Heart left ventricle (tissue), 16 donors: ENCODE measurements around the gene PAPOLB. TPM values are rescaled to one million over a fixed set of nuclear protein-coding genes. Genes with fewer than 3 reads are reported as not detected.

Experiments
- ATAC-seq, 4 donors: fragments of 200-7000 bp; cut with Tn5 transposase; one replicate each; pipeline ENCODE4 v1.9.1; 2020 to 2022; ENCODE audit warnings: moderate library complexity in 4 of 4, mild to moderate bottlenecking in 3 of 4, moderate number of reproducible peaks in 1 of 4
- DNase-seq, 5 donors: peaks; one replicate each; pipeline ENCODE4 v3.0.0-alpha.2; 2020
- H3K27ac ChIP-seq, 12 donors: fragments of 200-600 bp; sonication (generic) in 4 of 12; one replicate each; pipeline versions ENCODE4 v1.5.0 to v1.8.0; 2016 to 2022; ENCODE audit warnings: mild to moderate bottlenecking in 2 of 12
- H3K27me3 ChIP-seq, 9 donors: fragments of 200-600 bp; sonication (generic) in 2 of 9; one replicate each; pipeline versions ENCODE4 v1.5.1 to v1.8.0; 2016 to 2022; ENCODE audit warnings: mild to moderate bottlenecking in 3 of 9
- H3K36me3 ChIP-seq, 9 donors: fragments of 200-600 bp; sonication (generic) in 2 of 9; one replicate each; pipeline versions ENCODE4 v1.5.0 to v1.8.0; 2018 to 2022; ENCODE audit warnings: mild to moderate bottlenecking in 2 of 9
- H3K4me1 ChIP-seq, 12 donors: fragments of 200-600 bp; sonication (generic) in 4 of 12; one replicate each; pipeline versions ENCODE4 v1.5.0 to v1.8.0; 2016 to 2022; ENCODE audit warnings: mild to moderate bottlenecking in 3 of 12
- H3K4me3 ChIP-seq, 12 donors: fragments of 200-600 bp; sonication (generic) in 4 of 12; one replicate each; pipeline versions ENCODE4 v1.5.0 to v1.8.0; 2017 to 2022; ENCODE audit warnings: mild to moderate bottlenecking in 9 of 12, moderate library complexity in 4 of 12
- H3K9me3 ChIP-seq, 12 donors: fragments of 200-600 bp; sonication (generic) in 4 of 12; one replicate each; pipeline versions ENCODE4 v1.5.0 to v1.8.0; 2016 to 2022; ENCODE audit warnings: mild to moderate bottlenecking in 1 of 12
- POLR2A ChIP-seq, 2 donors: fragments of 450-650 bp; IDR thresholded peaks; one replicate each; pipeline ENCODE4 v1.6.1; 2017; ENCODE audit warnings: antibody characterized with exemption in 2 of 2, mild to moderate bottlenecking in 2 of 2, moderate library complexity in 2 of 2
- WGBS, 4 donors: extraction: QIAGEN DNeasy Blood & Tissue Kit in 2 of 4; methylation state at CpG; one replicate each; pipeline versions ENCODE4 v1.1.5 to v1.1.7; 2013 to 2018; 5-methylcytosine and 5-hydroxymethylcytosine counted together
- intact Hi-C, 10 donors: fragments of 100-400 bp; cut with DNase I; formaldehyde crosslinking; loops; one replicate each; pipeline versions ENCODE4 v1.11.1 to v1.14.2; 2022
- polyA plus RNA-seq, 2 donors: library from polyadenylated mRNA; stranded (reverse); fragments of 200-250 nt; gene quantifications; one replicate each; pipeline ENCODE4 v1.2.3, GENCODE V29; 2013
- total RNA-seq, 9 donors: library from RNA; depleted of rRNA in 2 of 9; stranded (reverse); fragments of >200 nt in 2 of 9; fragmentation: NEBNext Ultra II Directional in 3 of 9; extraction: Animal tissue kit (Norgen Biotek cat#: 25700) in 3 of 9; gene quantifications; one replicate each; pipeline versions ENCODE4 v1.1.0 to v1.2.4, GENCODE V29; 2016 to 2023
- TF ChIP-seq, protein P1 (sequence below), 12 donors: fragments of 200-600 bp; sonication (generic) in 4 of 12; IDR thresholded peaks; one replicate each; pipeline versions ENCODE4 v1.5.0 to v1.8.0; 2018 to 2022; ENCODE audit warnings: antibody characterized with exemption in 12 of 12, mild to moderate bottlenecking in 5 of 12
- donor health status: ischemic (EF 13 %, LVEDD 7.1; RV severe dilation, severe dysfunction).
- donor health status: healthy with polysubstance abuse.
- donor health status: DM: no; HTN: yes; CAD: no.
- donor health status: DM: no; HTN: no; CAD: no.
- donor health status: ischemic (EF 25% LVEDD 6.9; RV normal size, moderate dysfunction).
- donor health status: ischemic (EF 25% LVEDD 5.7; RV mildly dilated, moderate dysfunction).
- donor health status: healthy.
- donor health status: DM: yes; HTN: yes; CAD: no.
- donor health status: ischemic (EF 35%, LVEDD 5.7; RV mildly dilated, moderate dysfunction).
- donor health status: nonischemic (EF 11% LVEDD 7.7; RV severe dilation, severe dysfunction).
- donor health status: DM: yes; HTN: yes; CAD: no.
- donor health status: PGD.
- donor health status: ischemic (EF 29% LVEDD 5.4; RV normal size, mild dysfunction).
- donor health status: nonischemic (EF 23%, LVEDD 6.1; RV moderate dilation, normal function).

PAPOLB gene
- total and polyA plus RNA-seq, 11 donors, result 0.03 to 0.38 (median 0.09) TPM; not detected in 5

DNA sequence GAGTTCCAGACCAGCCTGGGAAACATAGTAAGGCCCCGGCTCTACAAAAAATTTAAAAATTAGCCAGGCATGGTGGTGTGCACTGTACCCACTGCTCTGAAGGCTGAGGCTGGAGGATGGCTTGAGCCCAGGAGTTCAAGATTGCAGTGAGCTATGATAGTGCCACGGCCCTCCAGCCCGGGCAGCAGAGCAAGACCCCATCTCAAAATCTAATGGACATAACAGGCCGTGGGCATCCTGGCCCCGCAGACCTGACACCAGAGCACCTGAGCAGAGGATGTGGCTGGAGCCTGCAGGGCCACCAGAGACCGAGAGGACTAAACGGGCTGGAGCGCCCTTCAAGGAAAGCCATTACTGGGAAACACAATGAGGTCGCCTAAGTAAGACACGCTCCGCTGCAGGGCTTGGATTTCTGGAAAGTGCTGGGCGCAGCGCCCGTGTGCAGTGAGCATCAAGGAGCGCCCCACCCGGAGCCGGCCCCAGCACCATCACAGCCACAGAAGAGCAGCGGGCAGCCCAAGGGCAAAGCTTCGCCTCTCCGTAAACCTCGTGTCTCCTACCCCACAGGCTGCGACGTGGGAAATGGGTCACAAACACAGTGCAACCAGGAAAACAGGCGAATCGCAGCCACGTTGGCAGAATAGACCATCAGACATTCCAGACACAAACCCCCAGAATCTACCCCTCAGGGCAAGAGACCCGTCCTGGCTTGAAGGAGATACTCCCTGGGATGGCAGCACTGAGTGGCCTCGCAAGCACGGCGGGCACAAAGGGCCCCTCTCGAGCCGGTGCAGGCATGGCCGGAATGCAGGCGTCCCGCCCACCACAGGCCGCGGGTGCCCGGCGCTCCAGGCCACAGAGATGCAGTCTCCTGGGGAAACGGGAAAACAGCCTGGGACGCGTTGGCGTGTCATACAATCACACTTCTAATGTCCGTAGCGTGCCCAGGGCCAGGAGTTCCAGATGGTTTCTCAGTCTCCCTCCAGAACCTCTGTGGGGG, 16.8 kb upstream of the PAPOLB start:
- Histone ChIP-seq H3K4me1 (peaks cover 0 to 37% (median 10%) of the 10 kb centered on the region in 12 donors), H3K27me3 (peaks cover 0 to 19% (median 0%) of the 10 kb centered on the region in 9 donors), H3K9me3 (no peaks in the 10 kb centered on the region), H3K4me3 (peak overlapping the region in 8 of 12 donors; percentile 2 to 47 (median 28)), H3K27ac (peak overlapping the region in 2 of 12 donors; percentile 28 to 48), H3K36me3 (peaks cover 0 to 19% (median 4%) of the 10 kb centered on the region in 9 donors)
- DNase-seq, result no peak
- no peak for ATAC-seq
- intact Hi-C loops, result no loop called here
- WGBS, 4 donors, result 73 to 80% (median 78%) methylated on average over 14 to 45 of the region's 45 CpGs
- TF ChIP-seq, protein P1, sequence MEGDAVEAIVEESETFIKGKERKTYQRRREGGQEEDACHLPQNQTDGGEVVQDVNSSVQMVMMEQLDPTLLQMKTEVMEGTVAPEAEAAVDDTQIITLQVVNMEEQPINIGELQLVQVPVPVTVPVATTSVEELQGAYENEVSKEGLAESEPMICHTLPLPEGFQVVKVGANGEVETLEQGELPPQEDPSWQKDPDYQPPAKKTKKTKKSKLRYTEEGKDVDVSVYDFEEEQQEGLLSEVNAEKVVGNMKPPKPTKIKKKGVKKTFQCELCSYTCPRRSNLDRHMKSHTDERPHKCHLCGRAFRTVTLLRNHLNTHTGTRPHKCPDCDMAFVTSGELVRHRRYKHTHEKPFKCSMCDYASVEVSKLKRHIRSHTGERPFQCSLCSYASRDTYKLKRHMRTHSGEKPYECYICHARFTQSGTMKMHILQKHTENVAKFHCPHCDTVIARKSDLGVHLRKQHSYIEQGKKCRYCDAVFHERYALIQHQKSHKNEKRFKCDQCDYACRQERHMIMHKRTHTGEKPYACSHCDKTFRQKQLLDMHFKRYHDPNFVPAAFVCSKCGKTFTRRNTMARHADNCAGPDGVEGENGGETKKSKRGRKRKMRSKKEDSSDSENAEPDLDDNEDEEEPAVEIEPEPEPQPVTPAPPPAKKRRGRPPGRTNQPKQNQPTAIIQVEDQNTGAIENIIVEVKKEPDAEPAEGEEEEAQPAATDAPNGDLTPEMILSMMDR (IDR thresholded peaks at IDR 0.05), result no peak

GRCh38 chr7:4876586-4876985, 14.8 kb upstream of the PAPOLB start:
- 93 to 98% (median 97%) methylated on average over 18 of the region's 18 CpGs for WGBS, 4 donors
- H3K4me1 ChIP-seq, result peaks cover 0 to 36% (median 2%) of the 10 kb centered on the region in 12 donors
- no peak overlapping the region for H3K4me3 ChIP-seq
- no peaks in the 10 kb centered on the region for H3K9me3 ChIP-seq
- H3K27ac ChIP-seq, result no peak overlapping the region
- H3K36me3 ChIP-seq, result peaks cover 0 to 19% (median 4%) of the 10 kb centered on the region in 9 donors
- H3K27me3 ChIP-seq, result no peaks in the 10 kb centered on the region
- no peak for ATAC-seq
- no peak for DNase-seq
- intact Hi-C loops, result no loop called here
- no peak for TF ChIP-seq POLR2A (IDR thresholded peaks at IDR 0.05)
- TF ChIP-seq, protein P1 (IDR thresholded peaks at IDR 0.05), result no peak

DNA sequence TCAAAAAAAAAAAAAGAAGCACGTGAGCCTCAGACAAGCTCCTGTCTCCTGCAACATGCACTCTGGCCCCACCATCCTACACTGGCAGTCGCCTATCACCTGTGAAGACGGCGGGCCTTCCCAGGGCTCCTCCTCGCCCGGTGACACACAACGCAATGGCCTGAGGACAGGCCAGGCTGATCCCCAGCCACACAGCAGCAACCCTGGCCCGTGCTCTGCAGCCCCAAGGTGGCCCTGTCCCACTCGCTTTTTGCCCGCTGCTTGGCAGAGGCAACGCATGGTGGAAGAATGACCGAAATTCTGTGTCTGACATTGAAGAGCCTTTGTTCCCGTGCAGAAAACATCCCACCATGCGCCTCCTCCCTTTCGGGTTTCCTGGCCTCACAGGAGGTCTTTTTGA, 13.6 kb upstream of the PAPOLB start:
- WGBS, 4 donors, result 90 to 97% (median 92%) methylated on average over 13 to 15 of the region's 15 CpGs
- no peak for DNase-seq
- intact Hi-C loops, result no loop called here

More for the DNA sequence above, 13.6 kb upstream of the PAPOLB start:
- no peak for TF ChIP-seq POLR2A (IDR thresholded peaks at IDR 0.05)
- TF ChIP-seq, protein P1 (IDR thresholded peaks at IDR 0.05), result no peak
- no peak overlapping the region for H3K4me3 ChIP-seq
- no peak overlapping the region for H3K27ac ChIP-seq
- H3K9me3 ChIP-seq, result no peaks in the 10 kb centered on the region
- H3K4me1 ChIP-seq, result peaks cover 0 to 32% (median 2%) of the 10 kb centered on the region in 12 donors
- ATAC-seq, result no peak
- peaks cover 0 to 19% (median 4%) of the 10 kb centered on the region in 9 donors for H3K36me3 ChIP-seq
- peaks cover 0 to 9% (median 0%) of the 10 kb centered on the region in 9 donors for H3K27me3 ChIP-seq
